HG02678 (cell line): ENCODE results near the gene OR12D2.
"Not testable (repeated sequence)": the region's sequence is repeated elsewhere in the genome, so short reads cannot be mapped to it uniquely, and the experiment has no call there.

ENCODE experiments used
- ATAC-seq: cut with Tn5 transposase; IDR thresholded peaks from one replicate; pipeline ENCODE4 v1.9.1; 2021; ENCODE audit warnings: mild to moderate bottlenecking, moderate library complexity; ENCODE audit not compliant: unreplicated experiment

The OR12D2 gene, protein sequence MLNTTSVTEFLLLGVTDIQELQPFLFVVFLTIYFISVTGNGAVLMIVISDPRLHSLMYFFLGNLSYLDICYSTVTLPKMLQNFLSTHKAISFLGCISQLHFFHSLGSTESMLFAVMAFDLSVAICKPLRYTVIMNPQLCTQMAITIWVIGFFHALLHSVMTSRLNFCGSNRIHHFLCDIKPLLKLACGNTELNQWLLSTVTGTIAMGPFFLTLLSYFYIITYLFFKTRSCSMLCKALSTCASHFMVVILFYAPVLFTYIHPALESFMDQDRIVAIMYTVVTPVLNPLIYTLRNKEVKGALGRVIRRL

DNA sequence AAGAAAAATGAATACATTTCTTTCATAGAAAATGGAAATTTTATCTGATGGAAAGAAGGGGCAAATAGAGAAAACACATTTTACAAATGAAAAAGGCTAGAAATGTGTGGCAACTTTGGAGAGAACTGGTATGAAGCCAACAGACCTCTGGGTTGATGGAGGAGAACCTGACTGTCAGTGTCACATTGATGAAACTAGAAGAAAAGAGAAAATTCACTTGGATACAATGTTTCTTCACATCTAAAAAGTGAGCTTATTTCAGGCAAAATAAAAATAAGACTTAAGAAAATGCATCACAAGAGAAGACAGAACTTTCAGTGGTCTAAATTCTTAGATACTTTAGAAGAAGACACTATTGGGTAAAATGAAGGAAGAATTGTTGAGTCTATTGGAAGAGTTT is at the start of gene OR12D2:
OR12D2 (plus strand) TSS at position 301 of the 400 bp plus-strand sequence. CDS start 1,069 bp downstream, outside the sequence.
- no peak for ATAC-seq

DNA sequence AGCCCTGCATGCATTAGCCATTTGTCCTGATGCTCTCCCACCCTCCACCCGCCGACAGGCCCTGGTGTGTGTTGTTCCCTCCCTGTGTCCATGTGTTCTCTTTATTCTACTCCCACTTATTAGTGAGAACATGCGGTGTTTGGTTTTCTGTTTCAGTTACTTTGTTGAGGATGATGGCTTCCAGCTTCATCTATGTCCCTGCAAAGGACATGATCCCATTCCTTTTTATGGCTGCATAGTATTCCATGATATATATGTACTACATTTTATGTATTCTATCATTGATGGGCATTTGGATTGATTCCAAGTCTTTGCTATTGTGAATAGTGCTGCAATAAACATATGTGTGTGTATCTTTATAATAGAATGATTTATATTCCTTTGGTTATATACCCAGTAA is 46.1 kb upstream of the OR12D2 start:
- ATAC-seq: not testable (repeated sequence)

GRCh38 chr6:29354980-29355379 is 40.5 kb upstream of the OR12D2 start:
- ATAC-seq: no peak

DNA sequence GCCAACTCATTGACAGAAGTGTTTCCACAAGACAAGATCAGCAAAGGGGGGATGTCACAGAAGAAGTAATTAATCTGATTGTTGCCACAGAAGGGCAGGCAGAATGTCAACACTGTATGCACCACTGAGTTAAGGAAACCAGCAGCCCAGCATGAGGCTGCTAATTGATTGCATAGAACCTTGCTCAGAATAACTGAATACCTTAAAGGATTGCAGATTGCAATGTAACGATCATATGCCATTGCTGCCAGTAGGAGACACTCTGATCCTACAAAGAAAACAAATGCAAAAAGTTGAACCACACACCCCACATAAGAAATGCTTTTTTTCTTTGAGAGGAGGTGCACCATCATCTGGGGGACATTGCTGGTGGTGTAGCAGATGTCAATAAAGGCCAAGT is 39.8 kb upstream of the OR12D2 start:
- ATAC-seq: no peak

DNA sequence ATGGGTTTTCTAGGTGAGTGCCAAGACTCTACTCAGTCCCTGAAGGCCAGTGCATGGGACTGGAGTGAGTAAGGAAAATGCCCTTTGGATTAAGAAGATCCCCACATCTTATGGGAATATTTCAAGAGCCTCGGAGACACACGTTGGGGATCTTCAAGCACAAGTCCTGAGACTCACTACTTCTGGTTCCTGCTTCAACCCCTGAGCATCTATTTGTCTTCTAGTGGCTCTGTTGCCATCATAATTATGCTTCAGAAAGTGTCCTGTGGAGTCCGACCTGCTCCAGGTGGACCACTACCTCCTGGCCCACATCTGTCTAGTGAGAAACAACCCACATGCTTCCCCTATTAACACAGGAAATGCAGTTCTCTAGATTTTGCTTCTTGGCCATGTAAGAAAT is 26.7 kb upstream of the OR12D2 start, which contains the start of gene OR5V1:
OR5V1 (minus strand) TSS at position 101 of the 400 bp plus-strand sequence. CDS start 12,670 bp downstream, outside the sequence.
- ATAC-seq: no peak

- no peak for ATAC-seq
Measured at GRCh38 chr6:29375191-29375590, 20.2 kb upstream of the OR12D2 start, which contains the start of gene OR12D3. TSS of gene OR12D3 (minus strand) at chr6:29375291. CDS start at chr6:29375287, 4 bp downstream.

DNA sequence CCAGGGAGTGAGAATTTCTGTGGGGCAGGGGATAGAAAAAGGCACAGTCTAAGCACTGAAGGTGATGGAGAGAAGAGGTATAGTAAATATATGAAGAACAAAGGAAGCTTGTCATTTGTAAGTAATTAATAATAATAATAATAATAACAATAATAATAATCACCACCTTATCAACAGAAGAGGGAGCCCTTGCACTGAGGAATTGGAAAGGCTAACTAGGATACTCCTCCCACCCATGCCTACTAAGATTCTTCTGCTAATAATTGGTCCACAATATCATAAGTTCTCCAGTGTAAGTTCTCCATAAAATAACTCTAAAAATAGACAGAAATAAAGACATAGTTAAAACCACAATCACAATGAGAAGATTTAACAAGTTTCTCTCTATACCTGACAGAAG is 19.4 kb upstream of the OR12D2 start:
- ATAC-seq: no peak

GRCh38 chr6:29388533-29388932 is 6.9 kb upstream of the OR12D2 start:
- no peak for ATAC-seq

GRCh38 chr6:29399525-29399924 is 4.1 kb downstream of the OR12D2 start:
- ATAC-seq: no peak

DNA sequence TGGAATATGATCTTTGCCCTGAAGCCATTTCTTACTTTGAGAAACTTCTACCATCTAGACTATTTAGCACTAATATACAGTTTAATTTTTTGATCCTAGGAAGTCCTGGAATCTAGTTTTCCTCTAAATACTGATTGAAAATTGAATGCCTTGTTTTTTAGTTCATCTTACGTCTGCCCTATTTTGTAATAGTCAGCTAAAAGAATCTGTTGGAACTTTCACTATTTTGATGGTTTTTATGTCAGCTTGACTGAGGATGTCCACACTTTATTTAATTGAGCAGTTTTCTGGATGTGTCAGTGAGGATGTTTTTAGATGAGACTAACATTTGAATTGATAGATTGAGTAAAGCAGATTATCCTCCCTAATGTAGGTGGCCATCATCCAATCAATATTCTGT is 8.4 kb downstream of the OR12D2 start:
- ATAC-seq: no peak

DNA sequence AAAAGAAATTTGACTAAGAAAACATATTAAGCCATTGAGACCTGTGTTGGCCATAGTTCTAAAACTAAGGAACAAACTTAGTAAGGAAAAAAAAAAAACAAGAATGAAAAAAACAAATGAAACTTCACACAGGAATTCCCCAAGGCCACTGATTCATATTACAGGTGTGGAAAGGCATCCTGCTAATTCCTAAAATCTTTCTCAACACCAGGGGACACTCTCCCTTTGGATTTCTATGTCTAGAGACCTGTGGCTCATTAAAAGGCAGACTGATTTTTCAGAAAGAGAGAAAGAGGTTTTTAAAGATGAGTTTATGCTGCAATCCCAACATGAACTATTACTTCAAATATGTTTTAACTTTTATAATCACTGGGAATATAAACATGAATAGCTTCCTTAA is 19.2 kb downstream of the OR12D2 start, which contains the start of gene OR12D1:
OR12D1 (plus strand) TSS at position 341 of the 400 bp plus-strand sequence.
- ATAC-seq: no peak

GRCh38 chr6:29419516-29419915 is 24.1 kb downstream of the OR12D2 start:
- ATAC-seq: no peak

GRCh38 chr6:29424168-29424567 is 28.7 kb downstream of the OR12D2 start:
- no peak for ATAC-seq

GRCh38 chr6:29424575-29424974 is 29.1 kb downstream of the OR12D2 start:
- no peak for ATAC-seq

- ATAC-seq: no peak
Measured at GRCh38 chr6:29425075-29425474, 29.6 kb downstream of the OR12D2 start.

- no peak for ATAC-seq
Measured at GRCh38 chr6:29426654-29427053, 31.2 kb downstream of the OR12D2 start.

DNA sequence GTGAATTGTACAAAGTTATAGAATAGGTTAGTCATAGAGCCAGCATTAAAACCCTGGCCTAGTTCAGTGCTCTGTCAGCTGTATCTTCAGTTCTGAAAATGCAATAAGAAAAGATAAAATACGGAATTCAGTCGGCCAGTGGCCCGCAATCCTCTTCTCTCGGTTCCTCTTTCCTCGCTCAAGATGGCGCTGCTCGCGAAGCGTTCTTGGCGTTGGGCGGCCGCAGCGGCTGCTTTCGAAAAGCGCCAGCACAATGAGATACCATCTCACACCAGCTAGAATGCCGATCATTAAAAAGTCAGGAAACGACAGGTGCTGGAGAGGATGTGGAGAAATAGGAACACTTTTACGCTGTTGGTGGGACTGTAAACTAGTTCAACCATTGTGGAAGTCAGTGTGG is 41.3 kb downstream of the OR12D2 start:
- ATAC-seq: not testable (repeated sequence)

DNA sequence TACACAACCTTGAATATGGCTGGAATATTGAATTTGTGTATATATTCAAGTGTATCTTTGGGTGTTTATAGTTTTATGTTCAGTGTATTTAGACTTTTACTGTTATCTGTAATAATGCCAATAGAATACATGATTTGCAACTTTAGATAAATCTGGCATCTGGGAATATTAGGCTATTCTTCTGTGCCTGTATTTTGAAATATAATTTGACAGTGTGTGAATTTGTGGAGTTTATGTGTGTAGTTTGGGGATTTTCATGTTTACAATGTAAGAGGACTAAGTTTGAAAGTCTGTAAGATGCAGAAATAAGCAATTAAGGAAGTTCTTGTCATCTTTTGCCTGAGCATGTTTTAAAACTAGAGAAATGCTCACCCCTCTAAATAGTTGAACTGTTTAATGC is 43.6 kb downstream of the OR12D2 start, which contains the start of gene OR10C1:
OR10C1 (plus strand) TSS at position 301 of the 400 bp plus-strand sequence. CDS start 710 bp downstream, outside the sequence.
- ATAC-seq: no peak

GRCh38 chr6:29442719-29443118 is 47.3 kb downstream of the OR12D2 start:
- no peak for ATAC-seq

- ATAC-seq: not testable (repeated sequence)
Measured at GRCh38 chr6:29444031-29444430, 48.6 kb downstream of the OR12D2 start.
